GM23338 (cell line): ENCODE results near the gene RCL1. TPM values are rescaled to one million over a fixed set of nuclear protein-coding genes. Genes with fewer than 3 reads are reported as not detected.

Experiments
- ATAC-seq: fragments of 200-7000 bp; cut with Tn5 transposase; 3 replicates; pipeline ENCODE4 v1.9.1; 2020
- DNase-seq: peaks from one replicate; pipeline ENCODE4 v3.0.0-alpha.2; 2015; ENCODE audit warnings: low spot score
- H2AFZ ChIP-seq: fragments of 200-600 bp; sonication (generic); 2 replicates; pipeline ENCODE4 v1.8.0; 2016; ENCODE audit warnings: antibody characterized with exemption, mild to moderate bottlenecking, moderate library complexity
- H3F3A ChIP-seq: fragments of 200-600 bp; sonication (generic); replicated peaks from 2 replicates; pipeline ENCODE4 v1.8.0; 2017; ENCODE audit warnings: antibody characterized with exemption, mixed run types, low read depth
- H3K27ac ChIP-seq: fragments of 200-600 bp; sonication (generic); 2 replicates; pipeline ENCODE4 v1.6.1; 2016; ENCODE audit warnings: low read depth
- H3K27me3 ChIP-seq: fragments of 200-600 bp; sonication (generic); 2 replicates; pipeline ENCODE4 v1.8.0; 2016; ENCODE audit warnings: mild to moderate bottlenecking, mixed run types, moderate library complexity; ENCODE audit not compliant: insufficient read depth
- H3K36me3 ChIP-seq: fragments of 200-600 bp; sonication (generic); 2 replicates; pipeline ENCODE4 v1.8.0; 2016; ENCODE audit warnings: mild to moderate bottlenecking; ENCODE audit not compliant: insufficient read depth
- H3K4me1 ChIP-seq: fragments of 200-600 bp; sonication (generic); 2 replicates; pipeline ENCODE4 v1.8.0; 2016; ENCODE audit warnings: mild to moderate bottlenecking, moderate library complexity; ENCODE audit not compliant: insufficient read depth
- H3K4me2 ChIP-seq: fragments of 200-600 bp; sonication (generic); 2 replicates; pipeline ENCODE4 v1.7.1; 2017; ENCODE audit warnings: mixed run types
- H3K4me3 ChIP-seq: fragments of 200-600 bp; sonication (generic); 2 replicates; pipeline ENCODE4 v1.6.1; 2016; ENCODE audit warnings: mixed run types
- H3K79me2 ChIP-seq: fragments of 200-600 bp; sonication (generic); replicated peaks from 2 replicates; pipeline ENCODE4 v1.8.0; 2017; ENCODE audit warnings: mild to moderate bottlenecking; ENCODE audit not compliant: insufficient read depth
- H3K9me2 ChIP-seq: fragments of 200-600 bp; sonication (generic); 2 replicates; pipeline ENCODE4 v1.8.0; 2017; ENCODE audit not compliant: insufficient read depth
- H4K20me1 ChIP-seq: fragments of 200-600 bp; sonication (generic); replicated peaks from 2 replicates; pipeline ENCODE4 v1.8.0; 2017; ENCODE audit warnings: mild to moderate bottlenecking; ENCODE audit not compliant: insufficient read depth
- H3K27ac Mint-ChIP-seq: 2 replicates; pipeline ENCODE4 v1.8.0; 2020; ENCODE audit warnings: inconsistent platforms, mild to moderate bottlenecking, moderate library complexity, mixed read lengths
- H3K27me3 Mint-ChIP-seq: 3 replicates; pipeline ENCODE4 v1.8.0; 2022; ENCODE audit warnings: low read depth, mild to moderate bottlenecking, moderate library complexity, mixed read lengths, inconsistent platforms; ENCODE audit not compliant: insufficient read depth, poor library complexity
- H3K36me3 Mint-ChIP-seq: 3 replicates; pipeline ENCODE4 v1.8.0; 2021; ENCODE audit warnings: low read depth, mild to moderate bottlenecking, inconsistent platforms, moderate library complexity, mixed read lengths
- H3K4me1 Mint-ChIP-seq: 3 replicates; pipeline ENCODE4 v1.8.0; 2020; ENCODE audit warnings: mild to moderate bottlenecking, inconsistent platforms, mixed read lengths
- H3K4me3 Mint-ChIP-seq: 3 replicates; pipeline ENCODE4 v1.8.0; 2021; ENCODE audit warnings: moderate library complexity, mild to moderate bottlenecking, inconsistent platforms, mixed read lengths
- H3K9me3 Mint-ChIP-seq: 3 replicates; pipeline ENCODE4 v1.8.0; 2020; ENCODE audit warnings: moderate library complexity, mild to moderate bottlenecking, inconsistent platforms, mixed read lengths
- CREB1 ChIP-seq: fragments of 250-450 bp; sonication (Bioruptor Pico); IDR thresholded peaks from 2 replicates; pipeline ENCODE4 v1.5.0; 2020; ENCODE audit warnings: low read depth, mild to moderate bottlenecking, moderate library complexity
- NANOG ChIP-seq: IDR thresholded peaks from 2 replicates; pipeline ENCODE4 v1.6.1; 2016; ENCODE audit warnings: antibody characterized with exemption, borderline replicate concordance
- STAT1 ChIP-seq: IDR thresholded peaks from one replicate; pipeline ENCODE4 v1.6.1; 2016; ENCODE audit warnings: antibody characterized with exemption; ENCODE audit not compliant: unreplicated experiment
- ZNF114 ChIP-seq: fragments of 250-450 bp; sonication (Bioruptor Pico); IDR thresholded peaks from 2 replicates; pipeline ENCODE4 v1.5.0; 2020; ENCODE audit warnings: mild to moderate bottlenecking, moderate library complexity
- polyA plus RNA-seq: library from polyadenylated mRNA; unstranded; fragments of >200 nt; fragmentation: Nextera tagmentation; extraction: Ambion mirVana; gene quantifications from 2 replicates; pipeline ENCODE4 v1.2.1, GENCODE V29; 2016
- total RNA-seq: library from RNA; depleted of rRNA; stranded (reverse); fragments of >200 nt; shearing (Covaris generic); gene quantifications from 2 replicates; pipeline ENCODE4 v1.2.3, GENCODE V29; 2014
- TF ChIP-seq, protein P1 (sequence below): IDR thresholded peaks from 2 replicates; pipeline ENCODE4 v1.6.1; 2016; ENCODE audit warnings: antibody characterized with exemption
- TF ChIP-seq, protein P2 (sequence below), 2 experiments: fragments of 200-600 bp in 1 of 2; sonication (generic) in 1 of 2; conservative IDR thresholded peaks; 2 replicates each; pipeline versions ENCODE4 v1.5.1 to v1.6.1; 2016 to 2017; ENCODE audit warnings: antibody characterized with exemption in 2 of 2, low read depth in 2 of 2, mild to moderate bottlenecking in 2 of 2, moderate library complexity in 1 of 2

Gene RCL1
- total and polyA plus RNA-seq, 2 experiments from 2014 or later = 19.3 to 41.2 TPM

- no peaks in the 10 kb centered on the region for H3K27me3 ChIP-seq
- ATAC-seq (no peak), DNase-seq (no peak)
- H2AFZ ChIP-seq = no peak overlapping the region
- Mint-ChIP-seq H3K9me3 (peaks cover 7% of the 10 kb centered on the region; the same call in 2 of the 3 replicates), H3K36me3 (peaks cover 7% of the 10 kb centered on the region), H3K27ac (no peak overlapping the region), H3K4me3 (no peak overlapping the region), H3K4me1 (peaks cover 9% of the 10 kb centered on the region; the same call in 2 of the 3 replicates), H3K27me3 (no peaks in the 10 kb centered on the region)
- peaks cover 100% of the 10 kb centered on the region for H3K79me2 ChIP-seq
- H3F3A ChIP-seq = no peaks in the 10 kb centered on the region
- H3K4me1 ChIP-seq = no peaks in the 10 kb centered on the region
- H3K9me2 ChIP-seq = no peaks in the 10 kb centered on the region
- H3K27ac ChIP-seq = no peak overlapping the region
- peaks cover 60% of the 10 kb centered on the region for H4K20me1 ChIP-seq
- TF ChIP-seq CREB1 (CRISPR knock-in tag) = no peak
- H3K4me2 ChIP-seq = no peak overlapping the region
- no peak overlapping the region for H3K4me3 ChIP-seq
- H3K36me3 ChIP-seq = no peaks in the 10 kb centered on the region
Measured at GRCh38 chr9:4810565-4810964, 17.8 kb downstream of the RCL1 start.

DNA sequence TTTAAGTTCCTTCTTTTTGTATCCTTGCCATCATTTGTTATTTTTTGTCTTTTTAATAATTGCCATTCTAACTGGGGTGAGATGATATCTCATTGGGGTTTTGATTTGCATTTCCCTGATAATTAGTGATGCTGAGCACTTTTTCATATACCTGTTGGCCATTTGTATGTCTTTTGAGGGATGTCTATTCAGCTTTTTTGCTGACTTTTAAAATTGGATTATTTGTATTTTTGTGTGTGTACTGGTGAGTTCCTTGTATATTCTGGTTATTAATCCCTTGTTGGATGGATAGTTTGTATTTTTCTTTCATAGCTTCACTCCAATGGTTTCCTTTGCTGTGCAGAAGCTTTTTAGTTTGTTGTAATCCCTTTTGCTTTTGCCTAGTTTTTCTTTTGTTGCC, 19.1 kb downstream of the RCL1 start:
- H3K9me2 ChIP-seq = no peaks in the 10 kb centered on the region
- no peaks in the 10 kb centered on the region for H3K27me3 ChIP-seq
- TF ChIP-seq, protein P1, sequence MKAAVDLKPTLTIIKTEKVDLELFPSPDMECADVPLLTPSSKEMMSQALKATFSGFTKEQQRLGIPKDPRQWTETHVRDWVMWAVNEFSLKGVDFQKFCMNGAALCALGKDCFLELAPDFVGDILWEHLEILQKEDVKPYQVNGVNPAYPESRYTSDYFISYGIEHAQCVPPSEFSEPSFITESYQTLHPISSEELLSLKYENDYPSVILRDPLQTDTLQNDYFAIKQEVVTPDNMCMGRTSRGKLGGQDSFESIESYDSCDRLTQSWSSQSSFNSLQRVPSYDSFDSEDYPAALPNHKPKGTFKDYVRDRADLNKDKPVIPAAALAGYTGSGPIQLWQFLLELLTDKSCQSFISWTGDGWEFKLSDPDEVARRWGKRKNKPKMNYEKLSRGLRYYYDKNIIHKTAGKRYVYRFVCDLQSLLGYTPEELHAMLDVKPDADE = no peak
- TF ChIP-seq, protein P2, sequence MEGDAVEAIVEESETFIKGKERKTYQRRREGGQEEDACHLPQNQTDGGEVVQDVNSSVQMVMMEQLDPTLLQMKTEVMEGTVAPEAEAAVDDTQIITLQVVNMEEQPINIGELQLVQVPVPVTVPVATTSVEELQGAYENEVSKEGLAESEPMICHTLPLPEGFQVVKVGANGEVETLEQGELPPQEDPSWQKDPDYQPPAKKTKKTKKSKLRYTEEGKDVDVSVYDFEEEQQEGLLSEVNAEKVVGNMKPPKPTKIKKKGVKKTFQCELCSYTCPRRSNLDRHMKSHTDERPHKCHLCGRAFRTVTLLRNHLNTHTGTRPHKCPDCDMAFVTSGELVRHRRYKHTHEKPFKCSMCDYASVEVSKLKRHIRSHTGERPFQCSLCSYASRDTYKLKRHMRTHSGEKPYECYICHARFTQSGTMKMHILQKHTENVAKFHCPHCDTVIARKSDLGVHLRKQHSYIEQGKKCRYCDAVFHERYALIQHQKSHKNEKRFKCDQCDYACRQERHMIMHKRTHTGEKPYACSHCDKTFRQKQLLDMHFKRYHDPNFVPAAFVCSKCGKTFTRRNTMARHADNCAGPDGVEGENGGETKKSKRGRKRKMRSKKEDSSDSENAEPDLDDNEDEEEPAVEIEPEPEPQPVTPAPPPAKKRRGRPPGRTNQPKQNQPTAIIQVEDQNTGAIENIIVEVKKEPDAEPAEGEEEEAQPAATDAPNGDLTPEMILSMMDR (conservative IDR thresholded peaks at IDR 0.05; ENCODE audit: low read depth in 2 of 2) = no peak
- no peak for TF ChIP-seq STAT1
- H3K4me1 ChIP-seq = no peaks in the 10 kb centered on the region
- Mint-ChIP-seq H3K36me3 (no peaks in the 10 kb centered on the region; the same call in 2 of the 3 replicates), H3K27ac (no peak overlapping the region), H3K4me3 (no peak overlapping the region), H3K9me3 (no peaks in the 10 kb centered on the region), H3K27me3 (no peaks in the 10 kb centered on the region), H3K4me1 (peaks cover 4% of the 10 kb centered on the region; the same call in 1 of the 3 replicates)
- no peak overlapping the region for H3K4me2 ChIP-seq
- no peak overlapping the region for H3K27ac ChIP-seq
- H3F3A ChIP-seq = no peaks in the 10 kb centered on the region
- DNase-seq (no peak), ATAC-seq (no peak)
- H3K79me2 ChIP-seq = peaks cover 100% of the 10 kb centered on the region
- H2AFZ ChIP-seq = no peak overlapping the region
- no peak overlapping the region for H3K4me3 ChIP-seq
- H4K20me1 ChIP-seq = peaks cover 63% of the 10 kb centered on the region
- no peaks in the 10 kb centered on the region for H3K36me3 ChIP-seq

- no peaks in the 10 kb centered on the region for H3K9me2 ChIP-seq
- DNase-seq = no peak
- no peaks in the 10 kb centered on the region for H3K4me1 ChIP-seq
- Mint-ChIP-seq H3K4me1 (peaks cover 4% of the 10 kb centered on the region; the same call in 1 of the 3 replicates), H3K9me3 (no peaks in the 10 kb centered on the region), H3K27me3 (no peaks in the 10 kb centered on the region), H3K27ac (no peak overlapping the region), H3K36me3 (no peaks in the 10 kb centered on the region; the same call in 2 of the 3 replicates), H3K4me3 (no peak overlapping the region)
- no peak overlapping the region for H2AFZ ChIP-seq
- no peak overlapping the region for H3K4me3 ChIP-seq
- no peaks in the 10 kb centered on the region for H3K27me3 ChIP-seq
- no peaks in the 10 kb centered on the region for H3F3A ChIP-seq
- peaks cover 100% of the 10 kb centered on the region for H3K79me2 ChIP-seq
- peaks cover 66% of the 10 kb centered on the region for H4K20me1 ChIP-seq
- H3K36me3 ChIP-seq = no peaks in the 10 kb centered on the region
- no peak for ATAC-seq
- TF ChIP-seq, protein P1 = no peak
- TF ChIP-seq ZNF114 (CRISPR knock-in tag) (no peak), NANOG (no peak), STAT1 (no peak)
- TF ChIP-seq, protein P2 (conservative IDR thresholded peaks at IDR 0.05; ENCODE audit: low read depth in 2 of 2) = no peak
- no peak overlapping the region for H3K4me2 ChIP-seq
- H3K27ac ChIP-seq = no peak overlapping the region
Measured at GRCh38 chr9:4812858-4813257, 20.1 kb downstream of the RCL1 start.
